Forelimb muscle (tissue), 1 donor: Measurements from ENCODE around the gene UBE4B. TPM values are rescaled to one million over a fixed set of nuclear protein-coding genes. Genes with fewer than 3 reads are reported as not detected.
A peak's percentile ranks its signal among the peaks of the same experiment; 100 is the strongest.
"Not testable (repeated sequence)": the region's sequence is repeated elsewhere in the genome, so short reads cannot be mapped to it uniquely, and the experiment has no call there.

ENCODE experiments used
- DNase-seq: peaks from one replicate; pipeline ENCODE4 v3.0.0-alpha.2; 2013; ENCODE audit warnings: low read depth
- polyA plus RNA-seq: library from polyadenylated mRNA; unstranded; fragments of 120-200 nt; gene quantifications from one replicate; pipeline ENCODE4 v1.2.1, GENCODE V29; 2013; ENCODE audit not compliant: insufficient read length

Gene UBE4B
- polyA plus RNA-seq, 1 donor: 40.3 TPM

DNA sequence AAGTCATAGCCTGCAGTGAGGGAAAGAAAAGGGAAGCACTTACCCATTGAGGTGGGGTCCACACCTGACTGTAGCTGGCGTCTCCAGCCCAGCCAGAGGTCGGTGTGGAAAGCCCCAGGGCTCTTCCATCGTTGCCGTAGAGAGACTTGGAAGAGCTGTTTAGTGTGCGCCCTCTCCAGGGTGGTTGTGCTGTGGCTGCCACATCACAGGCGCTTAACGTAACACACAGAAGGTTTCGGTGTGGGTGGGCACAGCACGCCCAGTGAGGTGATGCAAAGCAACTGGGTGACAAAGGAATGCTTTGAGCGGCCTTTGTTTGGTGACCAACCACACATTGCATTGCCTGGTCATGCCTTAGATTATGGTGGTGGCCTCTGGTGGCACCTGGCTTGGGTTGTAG, 140.8 kb downstream of the UBE4B start:
- DNase-seq: no peak

DNA sequence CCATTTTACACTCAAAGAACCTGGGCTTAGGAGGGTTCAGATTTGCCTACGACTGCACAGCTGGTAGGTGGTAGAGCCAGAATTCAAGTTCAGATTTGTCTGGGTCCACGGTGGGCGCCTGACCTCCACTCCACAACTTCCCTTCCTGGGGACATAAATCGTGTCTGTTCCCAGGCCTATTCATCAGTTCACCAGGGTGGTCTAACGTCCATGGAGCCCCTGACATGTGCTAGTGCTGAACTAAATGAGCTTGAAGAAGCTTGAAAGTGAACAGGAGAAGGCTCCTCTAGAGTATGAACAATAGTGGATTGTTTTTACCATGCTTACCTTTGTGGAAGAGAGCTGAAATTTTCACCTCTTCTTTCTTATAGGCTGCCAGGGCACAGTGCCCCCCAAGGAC, 145.1 kb downstream of the UBE4B start:
- DNase-seq: no peak

DNA sequence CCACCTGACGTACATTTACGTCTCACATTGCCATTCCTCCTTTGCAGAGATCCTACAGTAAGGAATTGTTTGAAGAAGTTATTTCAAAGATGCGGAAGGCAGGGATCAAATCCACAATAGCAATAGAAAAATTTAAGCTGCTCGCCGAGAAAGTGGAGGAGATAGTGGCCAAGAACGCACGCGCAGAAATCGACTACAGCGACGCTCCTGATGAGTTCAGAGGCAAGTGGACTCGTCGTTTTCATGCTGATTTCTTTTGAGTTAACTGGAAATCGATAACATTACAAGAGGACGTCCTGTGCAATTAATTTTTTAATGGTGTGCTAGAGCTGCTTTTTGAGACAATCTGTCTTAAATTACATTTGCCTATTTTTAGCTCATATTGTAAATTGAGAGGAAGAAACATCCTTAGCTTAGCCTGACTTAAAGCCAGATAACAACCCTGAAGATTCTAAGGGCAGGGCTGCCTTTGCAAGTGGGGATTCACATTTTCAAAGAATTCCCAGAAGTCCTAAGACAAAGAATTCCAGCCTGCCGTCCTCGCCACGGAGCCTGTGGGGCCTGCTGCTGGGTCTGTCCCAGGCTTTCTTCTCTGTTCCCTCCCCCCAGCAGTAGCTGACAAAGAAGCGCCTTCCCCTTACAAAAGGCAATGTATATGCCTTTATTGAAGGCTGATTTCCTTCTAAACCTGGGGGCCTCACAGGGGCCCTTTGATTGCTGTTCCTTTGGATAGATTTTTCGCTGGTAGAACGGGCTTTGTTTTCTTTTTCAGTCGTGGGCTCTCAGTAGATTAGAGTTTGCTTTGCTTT, 146.0 kb downstream of the UBE4B start:
- DNase-seq: no peak

DNA sequence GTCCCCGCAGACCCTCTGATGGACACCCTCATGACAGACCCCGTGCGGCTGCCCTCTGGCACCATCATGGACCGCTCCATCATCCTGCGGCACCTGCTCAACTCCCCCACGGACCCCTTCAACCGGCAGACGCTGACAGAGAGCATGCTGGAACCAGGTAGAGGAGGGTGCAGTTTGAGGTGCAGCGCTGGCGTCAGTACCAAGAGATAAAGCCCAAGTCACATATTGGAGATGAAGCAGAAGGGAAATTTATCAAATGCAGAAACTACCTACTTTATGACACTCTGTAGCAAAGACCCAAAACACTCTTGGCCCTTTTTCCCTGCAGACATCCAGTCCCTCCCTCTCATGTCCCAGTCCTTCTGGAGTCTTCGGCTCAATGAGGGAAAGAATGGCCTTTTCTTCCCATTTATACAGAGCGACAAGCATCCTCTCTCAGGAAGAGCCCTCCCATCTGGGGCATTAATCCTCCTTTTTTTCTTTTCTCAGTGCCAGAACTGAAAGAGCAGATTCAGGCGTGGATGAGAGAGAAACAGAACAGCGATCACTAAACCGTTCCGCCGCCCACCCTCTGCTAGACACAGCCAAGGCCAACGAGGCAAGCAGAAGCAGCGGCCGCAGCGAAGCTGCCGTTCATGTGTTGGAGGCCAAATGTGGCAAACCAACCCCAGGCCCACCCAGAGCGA, 146.8 kb downstream of the UBE4B start:
- no peak for DNase-seq

DNA sequence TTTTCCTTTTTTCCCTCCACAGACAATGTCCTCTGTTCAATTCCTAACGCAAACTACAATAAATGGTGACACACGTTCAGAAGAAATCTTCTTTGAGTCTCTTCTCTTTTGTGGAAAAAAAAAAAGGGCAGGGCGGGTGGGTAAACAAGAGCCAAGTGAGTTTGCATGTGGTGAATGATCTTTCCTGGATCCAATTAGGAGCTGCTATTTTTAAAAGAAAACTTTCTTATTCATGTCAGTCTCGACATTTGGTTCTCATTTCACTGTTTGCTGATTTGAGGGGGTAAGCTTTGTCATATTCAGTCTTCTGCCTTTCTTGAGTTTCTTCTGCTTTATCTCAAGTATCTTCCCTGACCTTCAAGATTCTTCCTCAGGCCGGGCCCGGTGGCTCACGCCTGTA, 148.4 kb downstream of the UBE4B start:
- DNase-seq: no peak

DNA sequence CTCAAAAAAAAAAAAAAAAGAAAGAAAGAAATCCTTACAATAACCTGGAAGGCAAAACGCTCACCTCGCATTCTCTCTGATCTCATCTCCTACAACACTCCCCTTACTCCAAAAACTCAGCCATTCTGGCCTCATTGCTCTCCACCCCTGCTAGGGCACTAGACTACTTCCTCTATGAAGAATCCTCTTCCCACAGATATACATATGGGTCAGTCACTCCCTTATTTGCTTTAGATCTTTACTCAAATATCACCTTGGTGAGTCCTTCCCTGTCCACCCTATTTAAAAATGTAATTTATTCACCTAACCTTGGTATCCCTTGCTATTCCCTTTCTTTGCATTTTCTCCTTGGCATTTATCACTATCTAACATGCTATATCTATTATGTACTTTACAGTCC, 153.0 kb downstream of the UBE4B start:
- DNase-seq: no peak

DNA sequence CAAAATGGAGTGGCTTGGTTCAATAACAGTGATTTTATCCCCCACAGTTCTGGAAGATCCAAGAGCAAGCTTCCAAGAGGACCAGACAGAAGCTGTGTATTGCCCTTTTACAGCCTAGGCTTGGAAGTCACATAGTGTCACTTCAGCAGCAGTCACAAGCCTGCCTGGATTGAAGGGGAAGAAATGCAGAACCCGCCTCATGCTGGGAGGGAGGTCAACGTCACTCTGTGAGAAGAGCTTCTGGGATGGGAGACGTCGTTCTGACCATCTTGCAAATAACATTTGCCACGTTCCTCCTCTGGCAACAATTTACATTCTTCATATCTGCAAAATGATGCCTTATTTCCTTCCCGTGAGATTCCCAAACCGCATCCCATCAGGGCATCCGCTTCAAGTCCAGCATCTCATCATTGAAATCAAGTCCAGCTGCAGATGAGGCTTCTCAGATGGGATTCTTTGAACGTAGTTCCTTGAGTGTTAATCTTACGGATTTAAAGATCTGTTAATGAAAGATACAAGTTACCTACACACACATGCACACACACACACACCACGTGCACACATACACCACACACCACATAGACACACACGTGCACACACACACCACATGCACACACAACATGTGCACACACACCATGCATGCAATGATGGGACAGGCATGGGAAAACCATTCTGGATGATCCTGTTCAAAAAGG, 153.7 kb downstream of the UBE4B start:
- DNase-seq: no peak

DNA sequence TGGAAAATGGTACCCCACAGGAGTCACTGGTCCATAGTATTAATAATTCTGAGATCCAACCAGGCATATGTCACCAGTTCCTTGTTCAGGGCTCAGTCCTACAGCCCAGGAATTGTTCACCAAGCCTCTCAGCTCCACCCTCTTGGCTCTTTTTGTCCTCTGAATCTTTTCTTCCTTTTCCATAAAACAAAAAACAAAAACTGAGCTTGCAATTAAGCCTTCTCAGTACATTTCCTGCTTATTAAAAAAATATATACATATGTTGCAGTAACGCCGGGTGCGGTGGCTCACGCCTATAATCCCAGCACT, 154.2 kb downstream of the UBE4B start:
- DNase-seq: no peak

DNA sequence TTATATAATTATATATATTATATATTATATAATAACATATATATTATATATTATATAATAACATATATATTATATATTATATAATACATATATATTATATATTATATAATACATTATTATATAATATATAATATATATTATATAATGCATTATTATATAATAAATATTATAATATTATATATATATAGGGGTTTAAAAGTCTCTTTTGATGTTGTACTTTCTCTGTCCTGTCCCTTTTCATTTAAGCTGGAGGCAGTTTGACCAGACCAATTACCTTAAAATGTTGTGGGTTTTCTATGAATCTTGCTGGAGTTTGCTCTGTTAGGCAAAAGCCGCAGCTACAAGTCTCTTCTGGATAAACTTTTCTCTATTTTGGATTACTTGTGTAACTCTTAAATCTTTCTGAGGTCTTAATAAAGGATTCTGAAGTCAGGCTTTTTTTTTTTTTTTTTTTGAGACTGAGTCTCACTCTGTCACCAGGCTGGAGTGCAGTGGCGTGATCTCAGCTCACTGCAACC, 155.4 kb downstream of the UBE4B start:
- no peak for DNase-seq

DNA sequence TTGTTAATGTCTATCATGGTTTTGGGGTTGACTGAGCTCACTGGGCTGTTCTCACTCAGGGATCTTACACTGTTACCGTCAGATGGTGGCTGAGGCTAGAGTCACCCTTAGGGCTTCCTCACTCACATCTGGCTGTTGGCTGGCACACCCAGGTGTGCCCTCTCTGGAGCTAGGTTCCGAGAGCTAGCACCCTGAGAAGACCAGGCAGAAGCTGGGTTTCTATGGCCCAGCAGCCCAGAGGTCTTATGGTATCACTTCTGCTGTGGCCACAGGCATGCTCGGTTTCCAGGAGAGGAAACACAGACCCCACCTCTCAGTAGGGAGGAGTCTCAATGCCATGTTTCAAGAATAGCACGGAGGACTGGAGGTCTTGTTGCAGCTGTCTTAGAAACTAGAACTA, 156.9 kb downstream of the UBE4B start:
- no peak for DNase-seq

DNA sequence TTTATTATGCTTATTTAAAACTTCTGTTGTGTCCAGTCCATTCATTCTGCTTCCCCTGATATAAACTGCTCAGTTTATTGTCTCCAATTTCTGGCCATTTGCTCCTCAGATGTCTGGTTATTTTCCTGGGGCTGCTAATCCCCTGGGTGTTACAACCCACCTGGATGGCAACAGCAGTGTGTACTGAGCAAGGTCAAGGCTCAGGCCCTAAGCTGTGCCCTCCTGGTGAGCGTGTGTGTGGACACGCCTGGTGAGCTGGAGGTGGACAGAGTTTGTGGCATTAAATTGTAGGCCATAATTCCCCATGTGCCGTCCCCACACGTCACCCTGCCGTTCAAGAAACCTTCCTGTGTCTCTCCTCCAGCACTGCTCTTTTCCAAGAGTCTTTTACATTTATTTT, 159.5 kb downstream of the UBE4B start:
- no peak for DNase-seq

DNA sequence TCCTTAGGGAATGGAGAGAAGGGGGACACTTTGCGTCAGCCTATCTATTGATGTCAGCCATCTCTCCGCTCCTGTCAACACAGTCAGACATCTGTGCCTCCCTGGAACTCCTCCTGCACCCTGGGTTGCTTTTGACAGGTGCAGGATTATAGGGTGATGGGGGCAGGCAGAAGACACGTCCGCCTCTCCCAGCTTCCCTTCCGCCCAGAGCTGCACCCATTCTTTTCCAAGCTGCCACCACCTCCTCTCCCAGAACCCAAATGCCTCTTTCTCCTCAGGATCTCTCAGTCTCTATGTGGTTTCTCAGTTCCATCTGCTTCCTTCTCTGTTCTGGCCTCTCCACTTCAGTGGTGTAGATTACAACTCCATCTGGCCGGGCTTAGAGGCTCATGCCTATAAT, 160.5 kb downstream of the UBE4B start:
- no peak for DNase-seq

DNA sequence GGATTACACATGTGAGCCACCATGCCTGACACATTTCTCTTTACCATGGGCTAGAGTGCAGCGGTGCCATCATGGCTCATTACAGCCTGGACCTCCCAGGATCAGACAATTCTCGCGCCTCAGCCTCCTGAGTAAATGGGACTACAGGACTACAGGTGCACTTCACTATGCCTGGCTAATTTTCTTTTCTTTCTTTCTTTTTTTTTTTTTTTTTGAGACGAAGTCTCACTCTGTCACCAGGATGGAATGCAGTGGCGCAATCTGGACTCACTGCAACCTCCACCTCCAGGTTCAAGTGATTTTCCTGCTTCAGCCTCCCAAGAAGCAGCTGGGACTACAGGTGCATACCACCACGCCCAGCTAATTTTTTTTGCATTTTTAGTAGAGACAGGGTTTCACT, 162.8 kb downstream of the UBE4B start:
- DNase-seq: no peak

DNA sequence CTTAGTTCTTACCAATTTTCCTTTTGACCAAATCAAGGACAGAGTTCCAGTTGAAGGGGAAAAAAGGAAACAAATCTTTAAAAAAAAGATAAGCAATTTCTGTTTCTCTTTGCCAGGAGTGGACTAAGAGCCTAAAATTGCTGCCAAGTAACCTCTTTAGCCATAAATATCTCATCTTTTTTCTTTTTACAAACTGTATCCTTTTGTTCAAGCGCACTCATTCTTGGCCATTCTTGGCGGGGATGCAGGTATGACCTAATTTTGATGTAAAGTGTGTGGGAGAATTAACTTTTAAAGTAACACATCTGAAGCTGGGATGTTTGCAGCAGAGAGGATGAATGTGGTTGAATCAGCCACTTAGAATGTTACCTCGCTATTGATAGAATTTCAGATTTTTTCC, 164.2 kb downstream of the UBE4B start:
- no peak for DNase-seq

DNA sequence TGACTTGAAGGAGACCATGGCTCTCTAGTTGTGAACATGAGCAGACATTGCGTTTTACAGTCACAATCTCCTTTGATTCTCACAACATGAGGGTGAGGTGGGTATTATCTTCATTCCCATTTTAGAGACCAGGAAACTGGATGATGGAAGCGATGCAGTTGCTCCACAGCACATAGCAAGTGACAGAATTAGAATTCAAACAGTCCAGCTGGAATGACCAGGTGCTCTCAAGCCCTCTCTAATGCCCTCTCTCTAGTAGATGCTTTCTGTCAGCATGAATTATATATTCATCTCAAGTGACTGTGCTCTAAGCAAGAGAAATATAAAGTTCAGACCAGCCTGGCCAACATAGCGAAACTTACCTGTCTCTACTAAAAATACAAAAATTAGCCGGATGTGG, 167.9 kb downstream of the UBE4B start:
- no peak for DNase-seq

DNA sequence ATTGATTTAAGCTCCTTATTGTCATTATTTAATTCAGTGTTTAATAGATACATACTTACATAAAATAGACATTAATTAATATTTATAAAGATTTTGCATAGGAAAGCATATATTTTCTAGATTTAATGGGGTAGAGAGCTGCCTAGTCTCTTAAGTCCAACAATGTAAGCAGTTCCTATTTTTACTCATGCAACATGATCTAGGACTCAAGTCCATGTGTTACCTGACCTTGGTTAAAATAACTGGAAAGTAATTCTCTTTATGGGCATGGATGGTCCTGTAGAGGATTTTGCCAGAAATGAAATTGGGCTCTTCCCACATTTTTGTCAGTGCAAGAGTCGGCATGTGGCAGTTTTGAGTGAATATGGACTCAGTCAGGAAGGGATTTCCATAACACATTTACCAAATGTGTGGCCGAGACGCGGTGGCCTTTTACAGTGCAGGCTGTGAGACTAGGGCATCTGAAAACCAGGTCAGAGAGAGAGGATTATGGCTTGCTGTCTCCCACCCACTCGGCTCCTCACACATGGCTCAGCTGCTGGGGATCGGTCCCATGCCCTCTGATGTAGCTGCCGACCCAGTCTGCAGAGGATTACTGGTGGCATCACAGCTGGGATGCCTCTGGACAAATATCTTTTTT, 171.4 kb downstream of the UBE4B start:
- DNase-seq: no peak

DNA sequence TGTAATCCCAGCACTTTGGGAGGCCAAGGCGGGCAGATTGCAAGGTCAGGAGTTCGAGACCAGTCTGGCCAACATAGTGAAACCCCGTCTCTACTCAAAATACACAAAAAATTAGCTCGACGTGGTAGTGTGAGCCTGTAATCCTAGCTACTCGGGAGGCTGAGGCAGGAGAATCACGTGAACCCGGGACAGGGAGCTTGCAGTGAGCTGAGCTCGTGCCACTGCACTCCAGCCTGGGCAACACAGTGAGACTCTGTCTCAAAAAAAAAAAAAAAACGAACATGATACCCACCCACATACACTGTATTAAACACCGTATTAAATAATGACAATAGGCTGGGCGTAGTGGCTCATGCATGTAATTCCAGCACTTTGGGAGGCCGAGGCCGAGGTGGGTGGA, 172.4 kb downstream of the UBE4B start:
- DNase-seq: not testable (repeated sequence)

DNA sequence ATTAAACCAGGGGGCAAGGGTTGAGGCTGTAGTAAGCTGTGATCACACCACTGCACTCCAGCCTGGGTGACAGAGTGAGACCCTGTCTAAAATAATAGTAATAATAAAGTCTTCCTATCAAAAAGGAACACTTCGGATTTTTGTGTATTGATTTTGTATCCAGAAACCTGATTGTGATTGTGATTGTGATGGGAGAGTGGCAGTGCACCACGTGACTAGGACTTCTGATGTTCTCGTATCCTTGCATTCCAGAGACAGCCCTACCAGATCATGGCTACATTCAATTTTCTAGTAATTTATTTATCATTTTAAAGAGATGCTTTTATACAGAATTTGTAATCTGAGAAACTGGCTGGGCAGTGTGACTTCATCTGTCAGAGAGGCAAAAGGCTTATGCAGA, 175.1 kb downstream of the UBE4B start:
- DNase-seq: no peak

DNA sequence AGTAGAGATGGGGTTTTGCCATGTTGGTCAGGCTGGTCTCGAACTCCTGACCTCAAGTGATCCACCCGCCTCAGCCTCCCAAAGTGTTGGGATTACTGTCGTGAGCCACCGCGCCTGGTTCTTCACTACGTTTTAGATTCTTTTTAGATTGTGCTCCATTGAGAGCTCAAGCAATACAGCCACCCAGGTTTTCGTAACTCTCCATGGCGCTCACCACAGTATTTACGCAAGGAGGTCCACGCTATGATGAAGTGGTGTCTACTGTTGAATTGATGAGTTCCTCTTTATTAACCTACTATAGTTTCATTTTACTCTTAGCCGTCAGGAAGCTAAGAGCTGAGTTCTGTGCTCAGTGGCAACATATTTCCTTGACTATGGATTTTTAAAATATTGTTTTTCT, 175.8 kb downstream of the UBE4B start:
- DNase-seq: no peak

DNA sequence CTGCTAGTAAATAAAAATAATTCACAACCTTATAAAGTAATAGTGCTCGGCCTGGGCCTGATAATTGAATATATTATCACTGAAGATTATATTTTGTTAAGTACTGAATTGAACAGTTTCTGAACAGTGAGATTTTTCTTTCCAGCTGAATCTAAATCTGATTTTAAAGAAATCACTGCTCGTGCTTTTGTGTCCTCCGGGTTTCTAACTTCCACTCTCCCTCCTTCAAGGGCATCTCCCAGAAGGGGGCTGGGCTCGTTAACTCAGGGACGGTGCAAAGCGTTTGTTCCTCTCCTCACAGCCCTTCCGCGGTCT, 176.8 kb downstream of the UBE4B start:
- no peak for DNase-seq

DNA sequence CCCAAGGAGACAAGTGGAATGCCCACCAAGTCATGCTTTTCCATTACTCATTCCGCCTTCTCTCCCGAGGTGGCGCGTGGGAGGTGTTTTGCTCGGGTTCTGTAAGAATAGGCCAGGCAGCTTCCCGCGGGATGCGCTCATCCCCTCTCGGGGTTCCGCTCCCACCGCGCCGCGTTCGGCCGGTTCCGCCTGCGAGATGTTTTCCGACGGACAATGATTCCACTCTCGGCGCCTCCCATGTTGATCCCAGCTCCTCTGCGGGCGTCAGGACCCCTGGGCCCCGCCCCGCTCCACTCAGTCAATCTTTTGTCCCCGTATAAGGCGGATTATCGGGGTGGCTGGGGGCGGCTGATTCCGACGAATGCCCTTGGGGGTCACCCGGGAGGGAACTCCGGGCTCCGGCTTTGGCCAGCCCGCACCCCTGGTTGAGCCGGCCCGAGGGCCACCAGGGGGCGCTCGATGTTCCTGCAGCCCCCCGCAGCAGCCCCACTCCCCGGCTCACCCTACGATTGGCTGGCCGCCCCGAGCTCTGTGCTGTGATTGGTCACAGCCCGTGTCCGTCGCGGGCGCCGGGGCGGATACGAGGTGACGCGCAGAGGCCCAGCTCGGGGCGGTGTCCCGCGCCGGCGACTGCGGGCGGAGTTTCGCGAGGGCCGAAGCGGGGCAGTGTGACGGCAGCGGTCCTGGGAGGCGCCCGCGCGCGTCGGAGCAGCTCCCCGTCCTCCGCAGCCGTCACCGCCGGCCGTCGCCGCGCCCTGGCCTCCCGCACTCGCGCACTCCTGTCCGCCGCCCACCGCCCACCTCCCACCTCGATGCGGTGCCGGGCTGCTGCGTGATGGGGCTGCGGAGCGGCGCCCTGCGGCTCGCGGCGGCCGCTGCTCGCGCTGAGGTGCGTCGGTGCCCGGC, 177.4 kb downstream of the UBE4B start, which contains the start of gene KIF1B:
Gene KIF1B (plus strand): TSS at position 666 of the 906 bp plus-strand sequence. CDS start 21,759 bp downstream, outside the sequence.
- DNase-seq: peak; percentile 87
